Testis (tissue), 3 donors: Measurements from ENCODE around the gene BRD2. TPM values are rescaled to one million over a fixed set of nuclear protein-coding genes. Genes with fewer than 3 reads are reported as not detected.
A peak's percentile ranks its signal among the peaks of the same experiment; 100 is the strongest.

ENCODE experiments used
- DNase-seq: peaks from one replicate; pipeline ENCODE4 v3.0.0-alpha.2; 2019
- H3K27ac ChIP-seq, 2 donors: fragments of 200-600 bp; sonication (generic); one replicate each; pipeline ENCODE4 v1.5.1; 2019
- H3K27me3 ChIP-seq: fragments of 200-600 bp; sonication (generic); one replicate; pipeline ENCODE4 v1.5.1; 2019
- H3K36me3 ChIP-seq: fragments of 200-600 bp; sonication (generic); one replicate; pipeline ENCODE4 v1.5.1; 2017; ENCODE audit warnings: low read depth; ENCODE audit errors: missing control alignments
- H3K4me1 ChIP-seq: fragments of 200-600 bp; sonication (generic); one replicate; pipeline ENCODE4 v1.5.1; 2019
- H3K4me3 ChIP-seq, 2 donors: fragments of 200-600 bp; sonication (generic); one replicate each; pipeline ENCODE4 v1.5.1; 2017 to 2019
- H3K9me3 ChIP-seq: fragments of 200-600 bp; sonication (generic); one replicate; pipeline ENCODE4 v1.5.1; 2017
- POLR2A ChIP-seq: fragments of 450-650 bp; IDR thresholded peaks from one replicate; pipeline ENCODE4 v1.6.1; 2017; ENCODE audit warnings: antibody characterized with exemption, mild to moderate bottlenecking, moderate library complexity
- WGBS, 2 donors: methylation state at CpG; one replicate each; pipeline ENCODE4 v1.1.5; 2018; 5-methylcytosine and 5-hydroxymethylcytosine counted together
- intact Hi-C: fragments of 100-400 bp; cut with DNase I; formaldehyde crosslinking; loops from one replicate; pipeline ENCODE4 v1.15.1; 2023; ENCODE audit warnings: low total_unique reads
- polyA plus RNA-seq: library from polyadenylated mRNA; stranded (reverse); fragments of 350-450 nt; fragmentation: Illumina TruSeq; extraction: RNeasy Lipid Tissue Mini Kit (QIAGEN cat#74804); gene quantifications from one replicate; pipeline ENCODE4 v1.2.3, GENCODE V29; 2014; ENCODE audit warnings: low read depth, low replicate concordance; ENCODE audit not compliant: insufficient read depth
- total RNA-seq, 2 donors: library from RNA; depleted of rRNA; stranded (reverse); fragments of >200 nt; gene quantifications; one replicate each; pipeline ENCODE4 v1.2.3, GENCODE V29; 2016
- TF ChIP-seq, protein P1 (sequence below), 3 experiments: fragments of 450-650 bp in 2 of 3; fragments of 200-600 bp in 1 of 3; sonication (generic) in 1 of 3; IDR thresholded peaks; one replicate each; pipeline ENCODE4 v1.5.1; 2016 to 2019; ENCODE audit warnings: antibody characterized with exemption in 3 of 3, mild to moderate bottlenecking in 2 of 3, moderate library complexity in 1 of 3

The BRD2 gene
- total and polyA plus RNA-seq, 3 donors from 2014 or later, result 299 to 334 (median 312) TPM

DNA sequence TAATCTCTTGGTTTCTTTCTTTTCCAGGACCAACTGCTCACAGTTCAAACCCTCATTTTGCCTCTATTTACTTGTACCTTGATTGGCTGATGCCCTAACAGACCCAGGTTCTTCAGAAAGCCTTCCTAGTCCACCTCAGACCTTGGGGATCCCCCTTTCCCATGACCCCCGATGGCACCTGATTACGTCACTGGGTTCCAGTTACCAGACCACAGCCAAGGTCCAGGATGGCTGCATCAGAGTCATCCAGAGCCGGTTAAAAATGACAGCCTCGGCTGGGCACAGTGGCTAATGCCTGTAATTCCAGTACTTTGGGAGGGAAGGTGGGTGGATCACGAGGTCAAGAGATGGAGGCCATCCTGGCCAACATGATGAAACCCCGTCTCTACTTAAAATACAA lies 36.5 kb downstream of the BRD2 start:
- Histone ChIP-seq H3K27me3 (no peaks in the 10 kb centered on the region), H3K36me3 (no peaks in the 10 kb centered on the region), H3K4me3 (no peak overlapping the region), H3K27ac (no peak overlapping the region), H3K9me3 (no peaks in the 10 kb centered on the region), H3K4me1 (no peaks in the 10 kb centered on the region)
- DNase-seq, result no peak
- intact Hi-C loops, result no loop called here
- WGBS, 2 donors, result 67 to 93% methylated on average over 6 of the region's 6 CpGs
- TF ChIP-seq, protein P1, sequence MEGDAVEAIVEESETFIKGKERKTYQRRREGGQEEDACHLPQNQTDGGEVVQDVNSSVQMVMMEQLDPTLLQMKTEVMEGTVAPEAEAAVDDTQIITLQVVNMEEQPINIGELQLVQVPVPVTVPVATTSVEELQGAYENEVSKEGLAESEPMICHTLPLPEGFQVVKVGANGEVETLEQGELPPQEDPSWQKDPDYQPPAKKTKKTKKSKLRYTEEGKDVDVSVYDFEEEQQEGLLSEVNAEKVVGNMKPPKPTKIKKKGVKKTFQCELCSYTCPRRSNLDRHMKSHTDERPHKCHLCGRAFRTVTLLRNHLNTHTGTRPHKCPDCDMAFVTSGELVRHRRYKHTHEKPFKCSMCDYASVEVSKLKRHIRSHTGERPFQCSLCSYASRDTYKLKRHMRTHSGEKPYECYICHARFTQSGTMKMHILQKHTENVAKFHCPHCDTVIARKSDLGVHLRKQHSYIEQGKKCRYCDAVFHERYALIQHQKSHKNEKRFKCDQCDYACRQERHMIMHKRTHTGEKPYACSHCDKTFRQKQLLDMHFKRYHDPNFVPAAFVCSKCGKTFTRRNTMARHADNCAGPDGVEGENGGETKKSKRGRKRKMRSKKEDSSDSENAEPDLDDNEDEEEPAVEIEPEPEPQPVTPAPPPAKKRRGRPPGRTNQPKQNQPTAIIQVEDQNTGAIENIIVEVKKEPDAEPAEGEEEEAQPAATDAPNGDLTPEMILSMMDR (IDR thresholded peaks at IDR 0.05), result no peak
- no peak for TF ChIP-seq POLR2A

DNA sequence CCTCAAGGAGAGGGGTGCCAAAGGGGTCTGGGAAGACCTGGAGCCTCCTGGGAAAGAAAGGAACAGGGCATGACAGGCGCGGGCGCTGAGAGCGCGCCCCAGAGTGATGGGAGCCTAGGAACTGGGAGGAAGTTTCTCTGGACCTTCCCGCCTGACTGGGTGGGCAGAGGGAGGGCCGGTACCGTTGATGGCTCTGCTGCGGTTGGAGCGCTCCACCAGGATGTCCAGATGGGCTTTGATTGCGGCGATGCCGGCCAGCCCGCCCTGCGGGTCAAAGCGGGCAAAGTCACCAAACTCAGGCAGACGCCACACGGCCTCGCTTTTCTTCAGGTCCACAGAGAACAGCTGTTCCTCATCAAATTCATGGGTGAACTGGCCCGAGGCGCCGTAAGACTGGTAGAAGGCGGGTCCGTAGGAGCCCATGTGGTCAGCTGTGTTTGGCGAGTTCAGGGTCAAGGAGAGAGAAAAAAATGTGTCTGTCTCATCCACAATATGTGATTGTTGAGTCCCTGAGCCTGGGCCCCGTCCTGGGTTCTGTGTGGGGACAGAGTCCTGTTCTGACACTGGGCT lies 39.5 kb downstream of the BRD2 start:
- no peaks in the 10 kb centered on the region for H3K27me3 ChIP-seq
- H3K4me1 ChIP-seq, result no peaks in the 10 kb centered on the region
- no peak overlapping the region for H3K4me3 ChIP-seq
- 50 to 84% methylated on average over 21 to 26 of the region's 26 CpGs for WGBS, 2 donors
- no peaks in the 10 kb centered on the region for H3K9me3 ChIP-seq
- TF ChIP-seq, protein P1 (IDR thresholded peaks at IDR 0.05), result no peak
- no peak for TF ChIP-seq POLR2A
- intact Hi-C loops, result no loop called here
- no peak overlapping the region for H3K27ac ChIP-seq
- no peak for DNase-seq
- no peaks in the 10 kb centered on the region for H3K36me3 ChIP-seq

DNA sequence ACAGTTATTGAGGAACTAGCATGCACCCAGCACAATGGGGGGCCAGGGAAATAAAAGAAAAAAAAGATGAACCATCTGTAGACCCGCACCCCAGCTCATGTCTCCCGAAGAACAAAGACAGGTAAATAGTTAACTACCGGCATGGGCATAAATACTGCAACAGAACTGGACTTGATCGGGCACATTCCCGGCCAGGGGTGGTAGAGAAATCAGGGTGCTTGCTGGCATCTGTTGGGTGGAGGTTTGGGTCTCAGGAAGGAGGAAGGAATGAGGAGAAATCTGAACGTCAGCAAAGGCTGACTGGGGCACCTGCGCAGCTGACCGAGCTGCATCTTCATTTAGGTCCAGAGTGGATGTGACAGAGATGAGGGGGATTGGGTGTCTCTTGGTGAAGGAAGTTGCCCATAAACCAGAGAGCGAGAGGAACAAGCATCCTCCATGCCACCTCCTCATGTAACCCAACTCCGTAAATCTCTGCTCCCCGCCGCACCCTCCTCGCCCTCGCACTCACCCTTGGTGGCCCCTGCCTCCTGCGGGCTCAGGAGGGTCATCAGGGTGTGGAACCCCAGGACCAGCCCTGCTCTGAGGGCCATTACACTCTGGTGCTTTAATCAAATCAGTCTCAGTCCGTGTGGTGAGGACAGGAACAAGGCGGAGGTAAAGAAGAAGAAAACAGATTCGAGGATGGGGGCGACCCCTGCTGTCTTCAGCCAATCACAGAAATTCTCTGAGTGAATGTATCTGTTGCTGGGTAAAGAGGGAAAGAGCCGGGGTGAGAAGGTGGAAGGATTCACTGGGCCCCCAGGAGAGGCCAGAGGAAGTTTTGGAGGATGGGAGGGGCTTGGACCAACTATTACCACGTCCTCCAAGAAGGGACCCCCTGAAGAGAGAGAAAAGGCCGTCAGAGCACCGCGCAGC lies 40.8 kb downstream of the BRD2 start, which contains the start of gene HLA-DOA:
Gene HLA-DOA (minus strand): TSS at position 648 of the 918 bp plus-strand sequence.
- H3K9me3 ChIP-seq, result no peaks in the 10 kb centered on the region
- WGBS, 2 donors, result 19 to 29% methylated on average over 24 of the region's 24 CpGs
- peak within 1 kb of the TSS in 1 of 2 donors; percentile 43 for H3K4me3 ChIP-seq
- no peak within 1 kb of the TSS for H3K27ac ChIP-seq
- TF ChIP-seq, protein P1 (IDR thresholded peaks at IDR 0.05), result no peak
- TF ChIP-seq POLR2A, result no peak
- intact Hi-C loops, result no loop called here
- H3K4me1 ChIP-seq, result no peaks in the 10 kb centered on the region
- no peaks in the 10 kb centered on the region for H3K36me3 ChIP-seq
- peak; percentile 51 for DNase-seq
- no peaks in the 10 kb centered on the region for H3K27me3 ChIP-seq

DNA sequence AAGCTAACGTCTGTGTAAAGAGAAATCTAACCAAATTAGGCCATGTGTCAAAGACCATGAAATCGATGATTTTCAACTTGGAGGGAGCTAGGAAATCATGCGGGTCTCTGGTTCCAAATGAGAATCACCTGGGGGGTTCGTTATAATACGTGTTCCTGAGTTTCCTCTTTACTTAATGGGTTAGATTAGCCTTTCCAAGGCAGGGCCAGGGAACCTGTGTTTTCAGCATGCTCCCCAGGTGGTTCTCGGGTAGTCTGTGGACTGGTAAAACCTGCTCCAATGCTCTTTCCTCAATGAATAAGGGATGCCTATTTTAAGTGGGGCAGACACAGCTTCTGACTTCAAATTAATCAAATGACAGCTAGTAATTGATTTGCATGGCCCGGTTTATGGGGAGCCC lies 42.0 kb downstream of the BRD2 start:
- no peak for TF ChIP-seq POLR2A
- TF ChIP-seq, protein P1 (IDR thresholded peaks at IDR 0.05), result no peak
- no peak for DNase-seq
- Histone ChIP-seq H3K4me1 (peaks cover 6% of the 10 kb centered on the region), H3K27ac (no peak overlapping the region), H3K27me3 (no peaks in the 10 kb centered on the region), H3K9me3 (no peaks in the 10 kb centered on the region), H3K4me3 (no peak overlapping the region), H3K36me3 (no peaks in the 10 kb centered on the region)
- intact Hi-C loops, result no loop called here
- WGBS, 2 donors, result 68 to 75% methylated on average over 6 to 7 of the region's 7 CpGs
